Liver (tissue), 3 donors: Measurements from ENCODE around the gene AKIRIN1.

Experiments used
- CTCF ChIP-seq: fragments of 150-350 bp; IDR thresholded peaks from 2 replicates; pipeline ENCODE4 v1.5.1; 2017; ENCODE audit warnings: improper control_type of control experiment, low read depth, low read length; ENCODE audit not compliant: missing input control
- HNF4G ChIP-seq: IDR thresholded peaks from 2 replicates; pipeline ENCODE4 v1.6.1; 2016; ENCODE audit warnings: antibody characterized with exemption
- RAD21 ChIP-seq, 2 donors: IDR thresholded peaks; 2 replicates each; pipeline ENCODE4 v1.6.1; 2016; ENCODE audit warnings: antibody characterized with exemption in 2 of 2, mild to moderate bottlenecking in 2 of 2
- REST ChIP-seq: IDR thresholded peaks from 2 replicates; pipeline ENCODE4 v1.6.1; 2016; ENCODE audit warnings: antibody characterized with exemption, mild to moderate bottlenecking
- TAF1 ChIP-seq: conservative IDR thresholded peaks from 2 replicates; pipeline ENCODE4 v1.6.1; 2016; ENCODE audit warnings: antibody characterized with exemption, mild to moderate bottlenecking
- donor health status: healthy.
- donor health status: healthy.

GRCh38 chr1:39026051-39026865 lies 35.2 kb downstream of the AKIRIN1 start, which contains the start of gene NDUFS5:
- TF ChIP-seq CTCF (no peak), HNF4G (no peak), REST (no peak), RAD21 (IDR thresholded peaks at IDR 0.05) (peak in 1 of 2 donors; percentile 42), TAF1 (peak; percentile 88)
